Bronchial epithelial cell (primary cell): ENCODE data around the gene CLNK. TPM values are rescaled to one million over a fixed set of nuclear protein-coding genes. Genes with fewer than 3 reads are reported as not detected.

Experiments used
- DNase-seq: peaks from one replicate; pipeline ENCODE4 v3.0.0-alpha.2; 2010; ENCODE audit warnings: low read depth
- FAIRE-seq: peaks from 2 replicates; lab custom pipeline; 2011; peaks lifted over from hg19 to GRCh38; lab: Jason Lieb, UNC
- H3K27me3 ChIP-seq: 2 replicates; pipeline ENCODE4 v1.5.1; 2011; ENCODE audit warnings: low read length; ENCODE audit not compliant: control insufficient read depth, insufficient read depth
- H3K36me3 ChIP-seq: 2 replicates; pipeline ENCODE4 v1.5.1; 2011; ENCODE audit warnings: low read length; ENCODE audit not compliant: control insufficient read depth, insufficient read depth
- H3K4me3 ChIP-seq: 2 replicates; pipeline ENCODE4 v1.5.1; 2011; ENCODE audit warnings: mild to moderate bottlenecking, low read depth, low read length, control low read depth
- total RNA-seq: library from RNA; depleted of rRNA; stranded (reverse); fragments of >200 nt; gene quantifications from 2 replicates; pipeline ENCODE4 v1.2.1, GENCODE V29; 2014
- TF ChIP-seq, protein P1 (sequence below): IDR thresholded peaks from 2 replicates; pipeline ENCODE4 v1.5.1; 2011; ENCODE audit warnings: mild to moderate bottlenecking, moderate library complexity, low read length, control low read depth, inconsistent platforms; ENCODE audit not compliant: insufficient read depth, severe bottlenecking

CLNK gene
- total RNA-seq, 1 donor from 2014 or later = not detected

DNA sequence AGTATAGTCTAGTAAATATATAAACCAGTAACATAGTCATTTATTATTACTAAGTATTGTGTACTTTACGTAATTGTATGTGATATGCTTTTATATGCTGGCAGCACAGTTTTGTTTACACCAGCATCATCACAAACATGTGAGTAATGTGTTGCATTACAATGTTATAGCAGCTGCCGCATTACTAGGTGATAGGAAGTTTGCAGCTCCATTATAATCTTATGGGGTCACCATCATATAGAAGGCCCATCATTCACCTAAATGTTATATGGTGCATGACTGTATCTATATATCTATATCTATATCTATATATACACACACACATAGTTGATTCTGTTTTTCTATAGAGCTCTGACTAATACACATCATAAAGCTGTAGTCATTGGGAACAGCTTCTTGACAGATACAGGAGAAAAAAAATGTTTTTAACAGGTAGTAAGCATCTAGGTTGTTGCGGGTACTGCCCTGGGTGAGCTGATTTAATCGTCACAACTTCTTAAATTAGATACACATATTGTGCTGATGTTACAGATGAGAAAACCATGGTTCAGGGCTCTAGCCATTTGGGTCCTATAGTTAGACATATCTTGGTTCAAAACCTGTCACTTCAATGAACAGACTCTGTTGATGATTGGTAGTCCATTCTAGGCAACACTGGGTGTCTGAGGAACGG is 77.9 kb downstream of the CLNK start:
- no peak for FAIRE-seq
- peak; percentile 71 for DNase-seq
- TF ChIP-seq, protein P1, sequence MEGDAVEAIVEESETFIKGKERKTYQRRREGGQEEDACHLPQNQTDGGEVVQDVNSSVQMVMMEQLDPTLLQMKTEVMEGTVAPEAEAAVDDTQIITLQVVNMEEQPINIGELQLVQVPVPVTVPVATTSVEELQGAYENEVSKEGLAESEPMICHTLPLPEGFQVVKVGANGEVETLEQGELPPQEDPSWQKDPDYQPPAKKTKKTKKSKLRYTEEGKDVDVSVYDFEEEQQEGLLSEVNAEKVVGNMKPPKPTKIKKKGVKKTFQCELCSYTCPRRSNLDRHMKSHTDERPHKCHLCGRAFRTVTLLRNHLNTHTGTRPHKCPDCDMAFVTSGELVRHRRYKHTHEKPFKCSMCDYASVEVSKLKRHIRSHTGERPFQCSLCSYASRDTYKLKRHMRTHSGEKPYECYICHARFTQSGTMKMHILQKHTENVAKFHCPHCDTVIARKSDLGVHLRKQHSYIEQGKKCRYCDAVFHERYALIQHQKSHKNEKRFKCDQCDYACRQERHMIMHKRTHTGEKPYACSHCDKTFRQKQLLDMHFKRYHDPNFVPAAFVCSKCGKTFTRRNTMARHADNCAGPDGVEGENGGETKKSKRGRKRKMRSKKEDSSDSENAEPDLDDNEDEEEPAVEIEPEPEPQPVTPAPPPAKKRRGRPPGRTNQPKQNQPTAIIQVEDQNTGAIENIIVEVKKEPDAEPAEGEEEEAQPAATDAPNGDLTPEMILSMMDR = no peak
- no peaks in the 10 kb centered on the region for H3K36me3 ChIP-seq
- H3K27me3 ChIP-seq = no peaks in the 10 kb centered on the region
- no peak overlapping the region for H3K4me3 ChIP-seq

DNA sequence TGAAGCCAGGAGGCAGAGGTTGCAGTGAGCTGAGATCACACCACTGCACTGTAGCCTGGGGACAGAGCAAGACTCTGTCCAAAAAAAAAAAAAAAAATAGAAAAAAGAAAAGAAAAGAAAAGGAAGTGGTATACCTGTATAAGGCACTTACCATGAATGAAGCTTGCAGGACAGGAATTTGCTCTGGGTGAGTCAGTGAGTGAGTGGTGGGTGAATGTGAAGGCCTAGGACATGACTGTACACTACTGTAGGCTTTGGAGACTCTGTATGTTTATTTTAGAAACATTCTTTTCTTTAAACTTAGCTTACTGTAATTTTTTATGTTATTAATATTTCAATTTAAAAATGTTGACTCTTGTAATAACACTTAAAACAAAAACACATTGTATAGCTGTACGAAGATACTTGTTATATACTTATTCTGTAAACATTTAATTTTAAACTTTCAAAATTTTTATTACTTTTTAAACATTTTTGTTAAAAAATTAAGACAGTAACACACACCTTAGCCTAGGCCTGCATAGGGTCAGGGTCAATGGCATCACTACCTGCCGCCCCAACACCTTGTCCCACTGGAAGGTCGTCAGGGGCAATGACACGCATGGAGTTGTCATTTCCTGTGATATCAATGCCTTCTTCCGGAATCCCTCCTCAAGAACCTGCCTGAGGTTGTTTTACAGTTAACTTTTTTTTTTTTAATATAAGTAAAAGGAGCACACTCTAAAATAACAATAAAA is 78.7 kb downstream of the CLNK start:
- no peaks in the 10 kb centered on the region for H3K36me3 ChIP-seq
- no peak overlapping the region for H3K4me3 ChIP-seq
- DNase-seq (peak; percentile 88), FAIRE-seq (no peak)
- no peaks in the 10 kb centered on the region for H3K27me3 ChIP-seq
- TF ChIP-seq, protein P1 = no peak

DNA sequence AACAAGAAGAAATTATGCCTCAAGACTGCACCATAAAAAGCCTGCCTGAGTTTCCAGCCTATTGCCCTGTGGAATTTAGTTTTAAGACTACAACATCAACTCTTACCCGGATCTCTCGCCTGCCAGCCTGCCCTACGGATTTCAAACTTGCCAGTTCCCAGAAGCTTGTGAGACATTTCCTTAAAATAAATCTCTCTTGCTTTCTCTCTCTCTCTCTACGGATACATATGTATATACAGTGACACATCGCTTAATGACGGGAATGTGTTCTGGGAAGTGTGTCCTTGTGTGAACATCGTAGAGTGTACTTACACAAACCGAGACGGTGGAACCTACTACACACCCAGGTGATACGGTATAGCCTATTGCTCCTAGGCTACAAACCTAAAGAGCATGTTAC is 79.5 kb downstream of the CLNK start:
- H3K27me3 ChIP-seq = no peaks in the 10 kb centered on the region
- no peaks in the 10 kb centered on the region for H3K36me3 ChIP-seq
- TF ChIP-seq, protein P1 = no peak
- DNase-seq (no peak), FAIRE-seq (no peak)
- no peak overlapping the region for H3K4me3 ChIP-seq

DNA sequence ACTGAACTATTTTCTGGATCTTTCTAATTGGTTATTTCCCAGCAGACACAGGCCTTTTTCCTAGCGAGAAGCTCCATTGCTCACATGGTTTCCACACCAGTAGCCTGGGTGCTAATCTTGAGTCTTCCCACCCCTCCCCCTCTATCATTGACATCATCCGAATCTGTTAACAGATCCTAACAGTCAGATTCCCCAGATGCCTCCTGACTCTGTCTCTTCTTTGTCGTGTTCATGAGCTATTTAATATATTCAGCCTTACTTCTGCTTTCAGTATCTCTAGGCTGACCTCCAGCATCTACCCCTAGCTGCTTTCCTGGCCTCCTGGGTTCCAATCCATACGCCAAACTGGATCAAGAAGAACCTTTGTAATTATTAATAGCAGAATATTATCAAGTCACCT is 85.0 kb downstream of the CLNK start:
- FAIRE-seq (no peak), DNase-seq (no peak)
- no peak overlapping the region for H3K4me3 ChIP-seq
- no peaks in the 10 kb centered on the region for H3K27me3 ChIP-seq
- H3K36me3 ChIP-seq = no peaks in the 10 kb centered on the region
- TF ChIP-seq, protein P1 = no peak

DNA sequence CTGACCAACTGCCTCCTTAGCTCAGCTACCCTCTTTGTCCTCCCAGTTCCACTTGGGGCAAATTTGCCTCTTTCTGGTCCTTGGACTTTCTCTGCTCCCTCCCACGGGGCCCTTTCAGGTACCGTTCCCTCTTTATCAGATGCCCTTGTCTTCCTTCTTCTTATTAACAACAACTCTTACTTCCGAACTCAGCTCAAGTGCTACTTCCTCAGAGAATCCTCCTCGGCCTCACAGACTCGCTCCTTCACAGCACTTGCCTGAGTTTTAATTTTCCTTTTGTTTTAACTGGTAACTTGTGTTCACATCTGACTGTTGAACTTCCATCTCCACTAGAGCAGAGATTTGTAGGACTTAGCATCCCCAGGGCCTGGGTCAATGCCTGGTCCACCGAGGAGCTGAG is 85.7 kb downstream of the CLNK start:
- TF ChIP-seq, protein P1 = no peak
- Histone ChIP-seq H3K4me3 (no peak overlapping the region), H3K27me3 (no peaks in the 10 kb centered on the region), H3K36me3 (no peaks in the 10 kb centered on the region)
- no peak for FAIRE-seq
- no peak for DNase-seq
